Measurements from ENCODE around the gene RXYLT1.

The RXYLT1 gene

GRCh38 chr12:63802012-63802608, 22.4 kb downstream of the RXYLT1 start:
- Histone ChIP-seq H3K27me3 (ENCODE audit: insufficient read depth, low read length) (no peaks in the 10 kb centered on the region), H3K4me3 (ENCODE audit: low read depth, low read length) (no peak overlapping the region), H3K4me1 (ENCODE audit: control insufficient read depth, insufficient read depth, low read length, unreplicated experiment) (no peaks in the 10 kb centered on the region), H3K36me3 (ENCODE audit: insufficient read depth, low read length) (peaks cover 7% of the 10 kb centered on the region), H3K27ac (ENCODE audit: low read depth, low read length) (no peak overlapping the region), H3K79me2 (ENCODE audit: control insufficient read depth, insufficient read depth, low read length, unreplicated experiment) (no peaks in the 10 kb centered on the region), H2AFZ (ENCODE audit: low read length, unreplicated experiment) (no peak overlapping the region)

GRCh38 chr12:63804746-63805145, 25.0 kb downstream of the RXYLT1 start:
- H3K27ac ChIP-seq (ENCODE audit: low read depth, low read length) = no peak overlapping the region
- H3K4me1 ChIP-seq (ENCODE audit: control insufficient read depth, insufficient read depth, low read length, unreplicated experiment) = no peaks in the 10 kb centered on the region
- peaks cover 7% of the 10 kb centered on the region for H3K36me3 ChIP-seq (ENCODE audit: insufficient read depth, low read length)

GRCh38 chr12:63805704-63806672, 26.3 kb downstream of the RXYLT1 start:
- Histone ChIP-seq H3K27me3 (ENCODE audit: insufficient read depth, low read length) (no peaks in the 10 kb centered on the region), H3K27ac (ENCODE audit: low read depth, low read length) (no peak overlapping the region), H3K36me3 (ENCODE audit: insufficient read depth, low read length) (peaks cover 7% of the 10 kb centered on the region), H3K79me2 (ENCODE audit: control insufficient read depth, insufficient read depth, low read length, unreplicated experiment) (no peaks in the 10 kb centered on the region), H2AFZ (ENCODE audit: low read length, unreplicated experiment) (no peak overlapping the region), H3K4me3 (ENCODE audit: low read depth, low read length) (no peak overlapping the region), H3K4me1 (ENCODE audit: control insufficient read depth, insufficient read depth, low read length, unreplicated experiment) (no peaks in the 10 kb centered on the region)

More at GRCh38 chr12:63804746-63805145, 25.0 kb downstream of the RXYLT1 start:
- H2AFZ ChIP-seq (ENCODE audit: low read length, unreplicated experiment) = no peak overlapping the region
- H3K27me3 ChIP-seq (ENCODE audit: insufficient read depth, low read length) = no peaks in the 10 kb centered on the region
- no peak overlapping the region for H3K4me3 ChIP-seq (ENCODE audit: low read depth, low read length)
- H3K79me2 ChIP-seq (ENCODE audit: control insufficient read depth, insufficient read depth, low read length, unreplicated experiment) = no peaks in the 10 kb centered on the region

- Histone ChIP-seq H3K36me3 (ENCODE audit: insufficient read depth, low read length) (peaks cover 7% of the 10 kb centered on the region), H3K27me3 (ENCODE audit: insufficient read depth, low read length) (no peaks in the 10 kb centered on the region), H2AFZ (ENCODE audit: low read length, unreplicated experiment) (no peak overlapping the region), H3K4me3 (ENCODE audit: low read depth, low read length) (no peak overlapping the region), H3K27ac (ENCODE audit: low read depth, low read length) (no peak overlapping the region), H3K4me1 (ENCODE audit: control insufficient read depth, insufficient read depth, low read length, unreplicated experiment) (no peaks in the 10 kb centered on the region), H3K79me2 (ENCODE audit: control insufficient read depth, insufficient read depth, low read length, unreplicated experiment) (no peaks in the 10 kb centered on the region)
These were observed 28.9 kb downstream of the RXYLT1 start for GRCh38 chr12:63808631-63809030.

GRCh38 chr12:63809566-63809965, 29.9 kb downstream of the RXYLT1 start:
- H3K79me2 ChIP-seq (ENCODE audit: control insufficient read depth, insufficient read depth, low read length, unreplicated experiment) = no peaks in the 10 kb centered on the region
- no peaks in the 10 kb centered on the region for H3K4me1 ChIP-seq (ENCODE audit: control insufficient read depth, insufficient read depth, low read length, unreplicated experiment)
- peaks cover 7% of the 10 kb centered on the region for H3K36me3 ChIP-seq (ENCODE audit: insufficient read depth, low read length)
- no peak overlapping the region for H3K27ac ChIP-seq (ENCODE audit: low read depth, low read length)
- no peak overlapping the region for H2AFZ ChIP-seq (ENCODE audit: low read length, unreplicated experiment)
- H3K4me3 ChIP-seq (ENCODE audit: low read depth, low read length) = no peak overlapping the region
- H3K27me3 ChIP-seq (ENCODE audit: insufficient read depth, low read length) = no peaks in the 10 kb centered on the region

- H3K79me2 ChIP-seq (ENCODE audit: control insufficient read depth, insufficient read depth, low read length, unreplicated experiment) = no peaks in the 10 kb centered on the region
- no peaks in the 10 kb centered on the region for H3K27me3 ChIP-seq (ENCODE audit: insufficient read depth, low read length)
These were observed 31.6 kb downstream of the RXYLT1 start for GRCh38 chr12:63811334-63811733.

GRCh38 chr12:63811755-63812154, 32.0 kb downstream of the RXYLT1 start:
- H3K4me1 ChIP-seq (ENCODE audit: control insufficient read depth, insufficient read depth, low read length, unreplicated experiment) = no peaks in the 10 kb centered on the region
- no peak overlapping the region for H2AFZ ChIP-seq (ENCODE audit: low read length, unreplicated experiment)
- no peaks in the 10 kb centered on the region; the same call in 1 of the 2 replicates for H3K36me3 ChIP-seq (ENCODE audit: insufficient read depth, low read length)
- H3K4me3 ChIP-seq (ENCODE audit: low read depth, low read length) = no peak overlapping the region
- no peaks in the 10 kb centered on the region for H3K27me3 ChIP-seq (ENCODE audit: insufficient read depth, low read length)
- no peaks in the 10 kb centered on the region for H3K79me2 ChIP-seq (ENCODE audit: control insufficient read depth, insufficient read depth, low read length, unreplicated experiment)
- H3K27ac ChIP-seq (ENCODE audit: low read depth, low read length) = no peak overlapping the region

More at GRCh38 chr12:63811334-63811733, 31.6 kb downstream of the RXYLT1 start:
- Histone ChIP-seq H3K4me3 (ENCODE audit: low read depth, low read length) (no peak overlapping the region), H3K36me3 (ENCODE audit: insufficient read depth, low read length) (no peaks in the 10 kb centered on the region; the same call in 1 of the 2 replicates), H3K4me1 (ENCODE audit: control insufficient read depth, insufficient read depth, low read length, unreplicated experiment) (no peaks in the 10 kb centered on the region), H2AFZ (ENCODE audit: low read length, unreplicated experiment) (no peak overlapping the region), H3K27ac (ENCODE audit: low read depth, low read length) (no peak overlapping the region)

- H3K79me2 ChIP-seq (ENCODE audit: control insufficient read depth, insufficient read depth, low read length, unreplicated experiment) = no peaks in the 10 kb centered on the region
- H3K4me1 ChIP-seq (ENCODE audit: control insufficient read depth, insufficient read depth, low read length, unreplicated experiment) = no peaks in the 10 kb centered on the region
- no peaks in the 10 kb centered on the region for H3K27me3 ChIP-seq (ENCODE audit: insufficient read depth, low read length)
- H3K4me3 ChIP-seq (ENCODE audit: low read depth, low read length) = no peak overlapping the region
- H3K27ac ChIP-seq (ENCODE audit: low read depth, low read length) = no peak overlapping the region
- H3K36me3 ChIP-seq (ENCODE audit: insufficient read depth, low read length) = no peaks in the 10 kb centered on the region
- H2AFZ ChIP-seq (ENCODE audit: low read length, unreplicated experiment) = no peak overlapping the region
These were observed 34.5 kb downstream of the RXYLT1 start for GRCh38 chr12:63814146-63814772.

GRCh38 chr12:63815482-63815852, 35.8 kb downstream of the RXYLT1 start:
- Histone ChIP-seq H3K27me3 (ENCODE audit: insufficient read depth, low read length) (no peaks in the 10 kb centered on the region), H3K4me1 (ENCODE audit: control insufficient read depth, insufficient read depth, low read length, unreplicated experiment) (no peaks in the 10 kb centered on the region), H3K27ac (ENCODE audit: low read depth, low read length) (no peak overlapping the region), H3K4me3 (ENCODE audit: low read depth, low read length) (no peak overlapping the region), H3K36me3 (ENCODE audit: insufficient read depth, low read length) (0 out of 2 replicates have a peak, but pooled peaks cover 4% of the 10 kb centered on the region), H3K79me2 (ENCODE audit: control insufficient read depth, insufficient read depth, low read length, unreplicated experiment) (no peaks in the 10 kb centered on the region), H2AFZ (ENCODE audit: low read length, unreplicated experiment) (no peak overlapping the region)

- H3K79me2 ChIP-seq (ENCODE audit: control insufficient read depth, insufficient read depth, low read length, unreplicated experiment) = no peaks in the 10 kb centered on the region
- no peaks in the 10 kb centered on the region for H3K27me3 ChIP-seq (ENCODE audit: insufficient read depth, low read length)
- H3K4me1 ChIP-seq (ENCODE audit: control insufficient read depth, insufficient read depth, low read length, unreplicated experiment) = no peaks in the 10 kb centered on the region
- no peak overlapping the region for H3K4me3 ChIP-seq (ENCODE audit: low read depth, low read length)
- no peak overlapping the region for H3K27ac ChIP-seq (ENCODE audit: low read depth, low read length)
- H3K36me3 ChIP-seq (ENCODE audit: insufficient read depth, low read length) = 0 out of 2 replicates have a peak, but pooled peaks cover 4% of the 10 kb centered on the region
- H2AFZ ChIP-seq (ENCODE audit: low read length, unreplicated experiment) = no peak overlapping the region
These were observed 36.3 kb downstream of the RXYLT1 start for GRCh38 chr12:63816031-63816430.
